ENCODE measurements around the gene SH3PXD2A. TPM values are rescaled to one million over a fixed set of nuclear protein-coding genes. Genes with fewer than 3 reads are reported as not detected.

SH3PXD2A gene
- total and polyA plus RNA-seq, 9 of the 15 experiments (the other 6 are each of a cell fraction or from before 2014, with no cell fraction given) = 0.41 to 9.3 (median 2.5) TPM

DNA sequence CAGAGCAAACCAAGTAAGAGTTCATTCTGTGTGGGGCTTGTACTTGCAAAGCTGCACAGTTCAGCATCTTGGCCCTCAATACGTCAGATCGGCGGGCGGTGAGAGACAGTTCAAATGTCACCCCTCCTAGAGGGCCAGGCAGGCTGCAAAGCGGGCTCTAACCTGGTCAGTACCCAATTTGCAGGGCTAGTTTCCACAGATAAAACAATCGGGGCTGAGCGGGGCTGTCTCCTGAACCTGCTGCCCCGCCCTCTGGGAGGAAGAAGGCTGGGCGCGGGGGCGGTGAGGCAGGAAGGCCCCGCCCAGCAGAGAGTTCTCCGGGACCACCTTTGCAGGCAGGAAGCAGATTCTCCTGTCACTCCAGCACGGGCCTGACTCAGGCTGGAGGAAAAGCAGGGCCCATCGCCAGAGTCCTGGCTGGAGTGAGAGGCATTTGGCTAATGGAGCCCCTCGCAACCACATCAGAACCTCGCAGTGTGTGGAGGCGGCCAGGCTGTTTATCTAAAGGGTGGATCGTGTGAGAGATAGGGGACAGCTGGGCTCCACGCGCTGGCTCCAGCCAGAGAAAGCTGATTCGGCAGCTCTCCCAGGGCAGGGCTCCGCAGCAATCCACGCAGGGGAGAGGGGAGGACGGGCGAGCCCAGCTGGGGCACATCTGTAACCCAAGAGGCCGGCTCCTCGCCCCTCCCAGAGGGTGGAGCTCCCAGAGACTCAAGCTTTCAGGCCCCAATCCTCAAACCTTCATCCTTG lies 83.1 kb downstream of the SH3PXD2A start (continued):
- no peak for TF ChIP-seq ZC3H11A (IDR thresholded peaks at IDR 0.05; ENCODE audit: low read depth, low read length)
- TF ChIP-seq ETS2 (tag; IDR thresholded peaks at IDR 0.05; ENCODE audit: borderline replicate concordance, poor library complexity, severe bottlenecking) = no peak
- no peak for TF ChIP-seq STAG1 (CRISPR knock-in tag; IDR thresholded peaks at IDR 0.05; ENCODE audit: borderline replicate concordance)
- TF ChIP-seq SMARCE1 (IDR thresholded peaks at IDR 0.05) = 0 out of 2 replicates have a peak, but pooled peaks have one; percentile 40
- no peak for TF ChIP-seq ZNF12 (CRISPR knock-in tag; IDR thresholded peaks at IDR 0.05)
- TF ChIP-seq ZNF124 (CRISPR knock-in tag; IDR thresholded peaks at IDR 0.05) = no peak
- TF ChIP-seq XRCC5 (IDR thresholded peaks at IDR 0.05; ENCODE audit: low read depth, low read length) = no peak
- no peak for TF ChIP-seq FOXP4 (CRISPR knock-in tag; IDR thresholded peaks at IDR 0.05; ENCODE audit: borderline replicate concordance)
- TF ChIP-seq TRIM24 (IDR thresholded peaks at IDR 0.05) = peak in 1 of 2 experiments; percentile 63; a peak in 2 of 4 replicates
- TF ChIP-seq TAF9B (IDR thresholded peaks at IDR 0.05; ENCODE audit: partially characterized antibody) = peak; percentile 67
- no peak for TF ChIP-seq RB1 (IDR thresholded peaks at IDR 0.05; ENCODE audit: low read depth)
- no peak for TF ChIP-seq GATAD2B (IDR thresholded peaks at IDR 0.05; ENCODE audit: borderline replicate concordance)
- TF ChIP-seq, protein P1, sequence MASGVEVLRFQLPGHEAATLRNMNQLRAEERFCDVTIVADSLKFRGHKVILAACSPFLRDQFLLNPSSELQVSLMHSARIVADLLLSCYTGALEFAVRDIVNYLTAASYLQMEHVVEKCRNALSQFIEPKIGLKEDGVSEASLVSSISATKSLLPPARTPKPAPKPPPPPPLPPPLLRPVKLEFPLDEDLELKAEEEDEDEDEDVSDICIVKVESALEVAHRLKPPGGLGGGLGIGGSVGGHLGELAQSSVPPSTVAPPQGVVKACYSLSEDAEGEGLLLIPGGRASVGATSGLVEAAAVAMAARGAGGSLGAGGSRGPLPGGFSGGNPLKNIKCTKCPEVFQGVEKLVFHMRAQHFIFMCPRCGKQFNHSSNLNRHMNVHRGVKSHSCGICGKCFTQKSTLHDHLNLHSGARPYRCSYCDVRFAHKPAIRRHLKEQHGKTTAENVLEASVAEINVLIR (CRISPR knock-in tag; IDR thresholded peaks at IDR 0.05) = no peak
- TF ChIP-seq SMAD3 (CRISPR knock-in tag; conservative IDR thresholded peaks at IDR 0.05) = no peak
- TF ChIP-seq RUNX1 (IDR thresholded peaks at IDR 0.05; ENCODE audit: low read depth) = no peak
- TF ChIP-seq ZFP1 (CRISPR knock-in tag; IDR thresholded peaks at IDR 0.05) = no peak
- no peak for TF ChIP-seq ZNF655 (CRISPR knock-in tag; IDR thresholded peaks at IDR 0.05)
- no peak for TF ChIP-seq SIN3A (IDR thresholded peaks at IDR 0.05; ENCODE audit: borderline replicate concordance in 2 of 2, control insufficient read depth in 1 of 2, low read depth in 2 of 2, low read length in 2 of 2)
- no peak for TF ChIP-seq ZNF197 (CRISPR knock-in tag; IDR thresholded peaks at IDR 0.05; ENCODE audit: low read depth)
- TF ChIP-seq ZNF133 (CRISPR knock-in tag; IDR thresholded peaks at IDR 0.05) = no peak
- TF ChIP-seq, protein P2, sequence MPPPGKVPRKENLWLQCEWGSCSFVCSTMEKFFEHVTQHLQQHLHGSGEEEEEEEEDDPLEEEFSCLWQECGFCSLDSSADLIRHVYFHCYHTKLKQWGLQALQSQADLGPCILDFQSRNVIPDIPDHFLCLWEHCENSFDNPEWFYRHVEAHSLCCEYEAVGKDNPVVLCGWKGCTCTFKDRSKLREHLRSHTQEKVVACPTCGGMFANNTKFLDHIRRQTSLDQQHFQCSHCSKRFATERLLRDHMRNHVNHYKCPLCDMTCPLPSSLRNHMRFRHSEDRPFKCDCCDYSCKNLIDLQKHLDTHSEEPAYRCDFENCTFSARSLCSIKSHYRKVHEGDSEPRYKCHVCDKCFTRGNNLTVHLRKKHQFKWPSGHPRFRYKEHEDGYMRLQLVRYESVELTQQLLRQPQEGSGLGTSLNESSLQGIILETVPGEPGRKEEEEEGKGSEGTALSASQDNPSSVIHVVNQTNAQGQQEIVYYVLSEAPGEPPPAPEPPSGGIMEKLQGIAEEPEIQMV (tag; conservative IDR thresholded peaks at IDR 0.05; ENCODE audit: low read depth) = no peak
- TF ChIP-seq HDAC3 (IDR thresholded peaks at IDR 0.05; ENCODE audit: borderline replicate concordance, partially characterized antibody) = no peak
- TF ChIP-seq NCOA4 (IDR thresholded peaks at IDR 0.05; ENCODE audit: partially characterized antibody) = no peak

Data from K562 (cell line).